ENCODE measurements around the gene MRPL2.
"Not testable (repeated sequence)": the region's sequence is repeated elsewhere in the genome, so short reads cannot be mapped to it uniquely, and the experiment has no call there.

Gene MRPL2

GRCh38 chr6:43082806-43083655 is 23.8 kb upstream of the MRPL2 start:
- DNase-seq (ENCODE audit: extremely low read depth in 1 of 2, low read depth in 1 of 2): no peak

- DNase-seq (ENCODE audit: extremely low read depth in 1 of 2, low read depth in 1 of 2): not testable (repeated sequence)
These were observed 22.7 kb upstream of the MRPL2 start for GRCh38 chr6:43081922-43082321.

- no peak for DNase-seq (ENCODE audit: extremely low read depth in 1 of 2, low read depth in 1 of 2)
These were observed 21.8 kb upstream of the MRPL2 start for GRCh38 chr6:43081043-43081442.

GRCh38 chr6:43078691-43079090 is 19.5 kb upstream of the MRPL2 start:
- DNase-seq (ENCODE audit: extremely low read depth in 1 of 2, low read depth in 1 of 2): no peak

- DNase-seq (ENCODE audit: extremely low read depth in 1 of 2, low read depth in 1 of 2): no peak
These were observed 18.8 kb upstream of the MRPL2 start for GRCh38 chr6:43077981-43078511.

GRCh38 chr6:43077333-43077809 is 18.1 kb upstream of the MRPL2 start:
- DNase-seq (ENCODE audit: extremely low read depth in 1 of 2, low read depth in 1 of 2): no peak

- no peak for DNase-seq (ENCODE audit: extremely low read depth in 1 of 2, low read depth in 1 of 2)
These were observed 17.5 kb upstream of the MRPL2 start for GRCh38 chr6:43076464-43077332.

- no peak for DNase-seq (ENCODE audit: extremely low read depth in 1 of 2, low read depth in 1 of 2)
These were observed 16.6 kb upstream of the MRPL2 start, which contains the start of gene PTK7 for GRCh38 chr6:43075670-43076463. TSS of gene PTK7 (plus strand) at chr6:43076314. CDS start at chr6:43076489, 175 bp downstream.

GRCh38 chr6:43074847-43075669 is 15.8 kb upstream of the MRPL2 start:
- DNase-seq (ENCODE audit: extremely low read depth in 1 of 2, low read depth in 1 of 2): no peak

GRCh38 chr6:43070028-43070632 is 10.9 kb upstream of the MRPL2 start:
- no peak for DNase-seq (ENCODE audit: extremely low read depth in 1 of 2, low read depth in 1 of 2)

- DNase-seq (ENCODE audit: extremely low read depth in 1 of 2, low read depth in 1 of 2): no peak
These were observed 3.6 kb upstream of the MRPL2 start for GRCh38 chr6:43062818-43063217.

GRCh38 chr6:43061861-43062260 is 2.6 kb upstream of the MRPL2 start:
- no peak for DNase-seq (ENCODE audit: extremely low read depth in 1 of 2, low read depth in 1 of 2)

- no peak for DNase-seq (ENCODE audit: extremely low read depth in 1 of 2, low read depth in 1 of 2)
These were observed 1.8 kb upstream of the MRPL2 start for GRCh38 chr6:43060755-43061633.

GRCh38 chr6:43060034-43060754 is 960 bp upstream of the MRPL2 start:
- DNase-seq (ENCODE audit: extremely low read depth in 1 of 2, low read depth in 1 of 2): no peak

- no peak for DNase-seq (ENCODE audit: extremely low read depth in 1 of 2, low read depth in 1 of 2)
These were observed 703 bp downstream of the MRPL2 start for GRCh38 chr6:43058531-43058930.

- no peak for DNase-seq (ENCODE audit: extremely low read depth in 1 of 2, low read depth in 1 of 2)
These were observed 3.3 kb downstream of the MRPL2 start for GRCh38 chr6:43055966-43056365.

- no peak for DNase-seq (ENCODE audit: extremely low read depth in 1 of 2, low read depth in 1 of 2)
These were observed 4.9 kb downstream of the MRPL2 start for GRCh38 chr6:43054206-43054943.

All from activated CD8-positive, alpha-beta memory T cell treated with anti-CD3 and anti-CD28 coated beads for 1 hour (primary cell).